Kidney epithelial cell (primary cell): Measurements from ENCODE around the gene RANBP17. TPM values are rescaled to one million over a fixed set of nuclear protein-coding genes. Genes with fewer than 3 reads are reported as not detected.

Experiments
- DNase-seq: peaks from one replicate; pipeline ENCODE4 v3.0.0-alpha.2; 2010; ENCODE audit warnings: low read depth
- H3K27me3 ChIP-seq: 2 replicates; pipeline ENCODE4 v1.6.0; 2011; ENCODE audit warnings: low read length; ENCODE audit not compliant: control insufficient read depth, insufficient read depth
- H3K36me3 ChIP-seq: 2 replicates; pipeline ENCODE4 v1.5.1; 2011; ENCODE audit warnings: low read length; ENCODE audit not compliant: control insufficient read depth, insufficient read depth
- H3K4me3 ChIP-seq: 2 replicates; pipeline ENCODE4 v1.5.1; 2011; ENCODE audit warnings: low read depth, mild to moderate bottlenecking, control low read depth, low read length
- CTCF ChIP-seq: IDR thresholded peaks from 2 replicates; pipeline ENCODE4 v1.5.1; 2011; ENCODE audit warnings: mild to moderate bottlenecking, moderate library complexity, low read length, control low read depth, inconsistent platforms; ENCODE audit not compliant: insufficient read depth, poor library complexity, severe bottlenecking
- total RNA-seq: library from RNA; depleted of rRNA; stranded (reverse); fragments of >200 nt; gene quantifications from 2 replicates; pipeline ENCODE4 v1.2.3, GENCODE V29; 2015

RANBP17 gene
- total RNA-seq, 1 donor from 2014 or later = 10.4 TPM

- TF ChIP-seq CTCF = no peak
- H3K4me3 ChIP-seq = no peak overlapping the region
- DNase-seq = no peak
- no peaks in the 10 kb centered on the region for H3K27me3 ChIP-seq
- H3K36me3 ChIP-seq = no peaks in the 10 kb centered on the region
Measured at GRCh38 chr5:171102877-171103610, 241.2 kb downstream of the RANBP17 start.

GRCh38 chr5:171107669-171108068, 245.9 kb downstream of the RANBP17 start:
- no peak for TF ChIP-seq CTCF
- H3K27me3 ChIP-seq = no peaks in the 10 kb centered on the region
- no peak overlapping the region for H3K4me3 ChIP-seq
- H3K36me3 ChIP-seq = no peaks in the 10 kb centered on the region
- DNase-seq = no peak

- no peak for TF ChIP-seq CTCF
- no peak overlapping the region for H3K4me3 ChIP-seq
- no peaks in the 10 kb centered on the region for H3K27me3 ChIP-seq
- no peaks in the 10 kb centered on the region for H3K36me3 ChIP-seq
- no peak for DNase-seq
Measured at GRCh38 chr5:171115519-171115918, 253.7 kb downstream of the RANBP17 start.

GRCh38 chr5:171116719-171117118, 254.9 kb downstream of the RANBP17 start:
- no peak for DNase-seq
- Histone ChIP-seq H3K4me3 (no peak overlapping the region), H3K36me3 (no peaks in the 10 kb centered on the region), H3K27me3 (no peaks in the 10 kb centered on the region)
- TF ChIP-seq CTCF = no peak

- Histone ChIP-seq H3K4me3 (no peak overlapping the region), H3K27me3 (no peaks in the 10 kb centered on the region), H3K36me3 (no peaks in the 10 kb centered on the region)
- no peak for TF ChIP-seq CTCF
- DNase-seq = no peak
Measured at GRCh38 chr5:171120986-171121622, 259.3 kb downstream of the RANBP17 start.
